Activated CD4-positive, alpha-beta memory T cell treated with anti-CD3 and anti-CD28 coated beads, Interleukin-2, amount 10 ng/mL, durations not matched to agents 7 days and 5 days (primary cell): ENCODE measurements around the gene PBX1. TPM values are rescaled to one million over a fixed set of nuclear protein-coding genes. Genes with fewer than 3 reads are reported as not detected.

Experiments used
- CTCF ChIA-PET: fragments of 350-600 bp; sonication (Branson Sonifier 250); formaldehyde crosslinking; loops from one replicate; lab custom pipeline; 2021; ENCODE audit warnings: antibody characterized with exemption, inconsistent platforms; lab: Charles Lee
- POLR2A ChIA-PET: fragments of 350-600 bp; sonication (Branson Sonifier 250); formaldehyde crosslinking; loops from one replicate; lab custom pipeline; 2021; ENCODE audit warnings: antibody characterized with exemption; lab: Charles Lee
- DNase-seq: peaks from one replicate; pipeline ENCODE4 v3.0.0-alpha.2; 2020
- H3K27ac Mint-ChIP-seq: one replicate; pipeline ENCODE4 v1.8.0; 2021; ENCODE audit warnings: mild to moderate bottlenecking, mixed read lengths
- H3K27me3 Mint-ChIP-seq: one replicate; pipeline ENCODE4 v1.8.0; 2021; ENCODE audit warnings: mixed read lengths
- H3K36me3 Mint-ChIP-seq: one replicate; pipeline ENCODE4 v1.8.0; 2021; ENCODE audit warnings: low read depth, mixed read lengths
- H3K4me1 Mint-ChIP-seq: one replicate; pipeline ENCODE4 v1.8.0; 2021; ENCODE audit warnings: mixed read lengths
- H3K4me3 Mint-ChIP-seq: one replicate; pipeline ENCODE4 v1.8.0; 2021; ENCODE audit warnings: mild to moderate bottlenecking, mixed read lengths
- H3K9me3 Mint-ChIP-seq: one replicate; pipeline ENCODE4 v1.8.0; 2021; ENCODE audit warnings: mixed read lengths
- total RNA-seq, 2 experiments: library from RNA; stranded (reverse); gene quantifications; one replicate each; pipeline ENCODE4 v1.2.3, GENCODE V29; 2021

The PBX1 gene
- total RNA-seq, 2 experiments from 2014 or later = 0.18 to 0.23 TPM

DNA sequence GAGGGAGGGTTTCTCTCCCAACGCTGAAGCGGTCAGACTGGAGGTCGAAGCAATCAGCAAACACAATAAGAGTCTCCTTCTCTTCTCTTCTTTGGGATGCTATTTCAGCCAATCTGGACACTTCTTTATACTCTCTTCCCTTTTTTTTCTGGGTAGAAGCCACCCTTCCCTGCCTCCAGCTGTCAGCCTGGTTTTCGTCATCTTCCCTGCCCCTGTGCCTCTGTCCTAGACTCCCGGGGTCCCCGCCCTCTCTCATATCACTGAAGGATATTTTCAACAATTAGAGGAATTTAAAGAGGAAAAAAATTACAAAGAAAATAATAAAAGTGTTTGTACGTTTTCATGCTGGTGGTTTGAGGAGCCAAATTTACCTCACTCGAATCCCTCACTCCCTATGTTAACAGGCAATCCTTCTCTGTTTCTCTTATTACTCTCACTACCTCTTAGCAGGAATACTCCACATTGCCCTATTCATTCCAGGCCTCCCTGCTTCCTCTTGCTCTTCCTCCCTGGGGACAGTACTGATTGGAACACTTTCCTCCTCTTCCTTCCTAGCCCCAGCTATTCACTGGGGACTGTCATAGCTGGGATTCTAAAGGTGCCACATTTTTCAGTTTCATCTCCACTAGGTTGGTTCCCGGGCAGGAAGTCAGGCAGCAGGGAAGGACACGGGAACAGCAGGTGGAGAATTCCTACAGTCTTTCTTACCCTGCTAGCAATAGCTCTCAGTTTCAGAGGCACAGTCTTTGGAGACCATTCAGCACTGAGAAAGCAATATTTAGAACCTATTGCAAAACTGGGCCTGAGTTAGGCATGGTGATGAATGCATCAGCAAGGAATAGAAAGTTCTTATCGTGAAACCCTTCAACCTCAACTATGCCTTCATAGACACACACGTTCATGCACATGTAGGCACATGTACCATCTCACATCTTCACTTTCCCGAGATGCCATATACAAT, 288.0 kb downstream of the PBX1 start:
- ChIA-PET POLR2A (no interaction called here), CTCF (no interaction called here)
- Mint-ChIP-seq H3K27ac (no peak overlapping the region), H3K27me3 (no peaks in the 10 kb centered on the region), H3K9me3 (no peaks in the 10 kb centered on the region), H3K36me3 (no peaks in the 10 kb centered on the region), H3K4me1 (no peaks in the 10 kb centered on the region), H3K4me3 (no peak overlapping the region)
- DNase-seq = no peak

DNA sequence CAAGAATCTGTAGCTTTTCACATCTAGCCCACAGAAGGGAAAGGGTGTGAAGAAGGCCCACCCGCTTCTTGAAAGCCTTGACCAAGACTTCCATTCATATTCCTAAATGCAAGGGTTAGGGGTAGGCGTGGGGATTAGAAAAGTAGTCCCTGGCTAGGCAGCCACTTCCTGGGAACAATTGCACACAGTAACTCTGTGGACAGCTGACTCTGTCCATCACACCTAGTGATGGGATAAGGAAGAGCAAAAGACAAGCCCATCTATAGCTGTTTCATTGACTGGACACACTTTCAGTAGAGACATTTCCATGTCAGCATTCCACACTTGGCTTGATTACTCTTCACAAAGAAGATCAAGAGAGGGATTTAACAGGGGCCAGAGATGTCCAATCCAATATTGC, 294.2 kb downstream of the PBX1 start:
- no peaks in the 10 kb centered on the region for H3K36me3 Mint-ChIP-seq
- POLR2A ChIA-PET = no interaction called here
- H3K27me3 Mint-ChIP-seq = no peaks in the 10 kb centered on the region
- no peak for DNase-seq
- no peaks in the 10 kb centered on the region for H3K9me3 Mint-ChIP-seq
- CTCF ChIA-PET = no interaction called here
- no peak overlapping the region for H3K27ac Mint-ChIP-seq
- no peaks in the 10 kb centered on the region for H3K4me1 Mint-ChIP-seq
- H3K4me3 Mint-ChIP-seq = no peak overlapping the region

DNA sequence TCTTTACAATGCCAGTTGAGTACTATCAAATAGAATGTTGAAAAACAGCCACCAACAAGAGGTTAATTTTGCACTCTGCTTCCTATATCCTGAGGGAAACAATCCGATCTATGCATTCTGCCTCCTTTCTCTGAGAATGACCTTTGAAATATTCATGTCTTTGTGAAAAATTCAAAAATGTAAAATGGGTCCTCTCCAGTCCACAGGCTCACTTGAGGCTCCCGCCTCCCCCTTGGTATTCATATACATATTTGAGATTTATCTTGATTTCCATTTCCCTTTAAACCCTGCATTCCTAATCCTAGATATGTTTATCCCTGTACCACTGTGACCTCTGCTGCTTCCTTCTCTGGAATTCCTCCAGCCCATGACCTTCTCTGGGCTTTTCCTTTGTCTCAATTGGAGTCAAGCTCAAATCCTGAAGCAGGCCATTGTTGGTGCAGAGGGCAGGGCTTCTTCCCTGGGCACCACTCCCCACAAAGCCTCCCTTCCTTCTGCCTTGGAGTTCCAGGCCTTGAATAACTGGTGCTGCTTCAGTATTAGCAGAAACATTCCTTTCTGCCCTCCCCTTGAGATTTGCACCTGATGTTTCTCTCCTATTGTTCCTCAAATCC, 296.8 kb downstream of the PBX1 start:
- H3K27ac Mint-ChIP-seq = no peak overlapping the region
- H3K4me3 Mint-ChIP-seq = no peak overlapping the region

DNA sequence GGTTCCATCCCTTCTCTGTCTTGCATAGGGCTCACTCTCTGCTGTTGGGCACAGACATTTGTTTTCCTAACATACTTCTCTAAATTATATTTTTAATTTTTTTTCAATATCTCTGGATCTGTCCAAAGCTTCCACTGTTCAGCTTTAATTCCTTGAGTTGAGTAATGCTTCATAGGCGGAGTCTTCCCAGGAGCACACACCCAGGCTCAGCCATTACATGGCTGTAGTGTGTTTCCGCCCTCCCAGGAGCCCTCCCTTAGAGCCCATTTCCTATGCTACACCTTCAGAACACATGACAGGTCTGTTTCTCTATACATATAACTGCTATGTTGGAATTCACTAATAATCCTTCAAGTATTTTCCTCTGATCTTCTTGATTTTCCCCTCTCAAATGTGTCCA, 297.4 kb downstream of the PBX1 start:
- CTCF ChIA-PET = no interaction called here
- no peaks in the 10 kb centered on the region for H3K9me3 Mint-ChIP-seq
- H3K36me3 Mint-ChIP-seq = no peaks in the 10 kb centered on the region
- no peaks in the 10 kb centered on the region for H3K27me3 Mint-ChIP-seq
- no peaks in the 10 kb centered on the region for H3K4me1 Mint-ChIP-seq
- POLR2A ChIA-PET = no interaction called here
- DNase-seq = no peak
- H3K27ac Mint-ChIP-seq = no peak overlapping the region
- H3K4me3 Mint-ChIP-seq = no peak overlapping the region

More for the DNA sequence above, 296.8 kb downstream of the PBX1 start:
- Mint-ChIP-seq H3K27me3 (no peaks in the 10 kb centered on the region), H3K9me3 (no peaks in the 10 kb centered on the region), H3K36me3 (no peaks in the 10 kb centered on the region), H3K4me1 (no peaks in the 10 kb centered on the region)
- CTCF ChIA-PET = no interaction called here
- POLR2A ChIA-PET = no interaction called here
- DNase-seq = no peak

DNA sequence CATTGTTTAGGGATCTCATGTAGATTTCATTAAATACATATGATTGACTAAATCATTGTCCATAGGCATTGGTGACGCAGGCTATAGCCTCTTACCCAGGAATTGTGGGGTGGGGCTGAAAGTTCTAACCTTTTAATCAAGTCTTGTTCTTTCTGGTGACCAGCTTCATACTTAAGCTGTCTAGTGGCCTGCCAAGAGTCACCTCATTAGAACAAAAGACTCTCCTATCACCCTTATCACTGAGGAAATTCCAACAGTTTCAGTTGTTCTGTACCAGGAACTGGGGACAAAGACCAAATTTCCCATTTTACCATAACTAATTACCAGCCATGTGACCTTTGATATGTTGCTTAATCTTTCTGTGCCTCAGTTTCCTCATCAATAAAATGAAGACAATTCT, 298.5 kb downstream of the PBX1 start:
- Mint-ChIP-seq H3K27me3 (no peaks in the 10 kb centered on the region), H3K9me3 (no peaks in the 10 kb centered on the region), H3K36me3 (no peaks in the 10 kb centered on the region), H3K4me3 (no peak overlapping the region), H3K27ac (no peak overlapping the region), H3K4me1 (no peaks in the 10 kb centered on the region)
- ChIA-PET POLR2A (no interaction called here), CTCF (no interaction called here)
- no peak for DNase-seq

DNA sequence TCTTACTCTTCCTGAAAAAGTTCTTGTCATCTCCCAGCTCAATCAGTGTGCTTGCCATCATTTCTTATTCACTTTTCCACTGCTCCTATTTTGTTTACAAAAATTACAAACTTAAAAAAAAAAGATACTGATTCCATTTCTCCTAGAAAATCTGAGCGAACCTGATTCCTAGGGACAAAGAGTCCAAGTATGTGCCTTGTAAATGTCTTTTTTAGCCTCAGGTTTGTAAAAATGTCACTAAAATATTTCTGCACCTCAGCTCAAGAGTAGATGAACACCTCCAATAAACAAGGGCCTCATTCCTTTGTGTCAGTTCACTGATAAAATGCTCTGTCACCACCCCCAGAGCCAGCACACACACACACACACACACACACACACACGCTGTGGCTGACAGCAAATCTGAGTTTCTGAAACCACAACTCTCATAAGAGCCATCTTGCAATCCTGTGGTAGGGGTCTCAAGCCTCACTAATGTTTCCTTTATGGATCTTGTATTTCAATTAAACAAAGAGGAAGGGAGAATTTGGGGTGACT, 299.2 kb downstream of the PBX1 start:
- ChIA-PET CTCF (no interaction called here), POLR2A (no interaction called here)

DNA sequence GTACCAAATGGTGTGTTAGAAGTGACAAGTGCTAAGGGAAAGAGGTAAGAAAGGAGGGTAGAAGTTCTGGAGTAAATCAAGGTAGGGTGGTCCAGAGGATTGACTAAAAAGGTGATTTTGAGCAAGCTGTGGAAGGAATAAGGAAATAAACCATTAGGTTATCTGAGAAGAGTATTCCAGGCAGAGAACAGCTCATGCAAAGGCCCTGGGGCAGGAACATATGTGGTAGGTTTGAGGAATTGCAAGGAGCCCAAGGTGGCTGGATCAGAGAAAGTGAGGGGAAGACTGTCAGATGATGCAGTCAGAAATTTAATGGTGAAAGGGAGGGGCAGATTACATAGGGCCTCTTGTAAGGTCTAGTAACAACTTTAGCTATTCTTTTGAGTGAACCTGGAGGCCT, 302.6 kb downstream of the PBX1 start:
- ChIA-PET POLR2A (no interaction called here), CTCF (no interaction called here)
- Mint-ChIP-seq H3K27ac (no peak overlapping the region), H3K4me3 (no peak overlapping the region), H3K9me3 (no peaks in the 10 kb centered on the region), H3K36me3 (no peaks in the 10 kb centered on the region), H3K27me3 (no peaks in the 10 kb centered on the region), H3K4me1 (no peaks in the 10 kb centered on the region)
- no peak for DNase-seq

More for the DNA sequence above, 299.2 kb downstream of the PBX1 start:
- H3K4me1 Mint-ChIP-seq = no peaks in the 10 kb centered on the region
- no peak overlapping the region for H3K27ac Mint-ChIP-seq
- no peak for DNase-seq
- H3K4me3 Mint-ChIP-seq = no peak overlapping the region
- no peaks in the 10 kb centered on the region for H3K27me3 Mint-ChIP-seq
- no peaks in the 10 kb centered on the region for H3K9me3 Mint-ChIP-seq
- no peaks in the 10 kb centered on the region for H3K36me3 Mint-ChIP-seq

DNA sequence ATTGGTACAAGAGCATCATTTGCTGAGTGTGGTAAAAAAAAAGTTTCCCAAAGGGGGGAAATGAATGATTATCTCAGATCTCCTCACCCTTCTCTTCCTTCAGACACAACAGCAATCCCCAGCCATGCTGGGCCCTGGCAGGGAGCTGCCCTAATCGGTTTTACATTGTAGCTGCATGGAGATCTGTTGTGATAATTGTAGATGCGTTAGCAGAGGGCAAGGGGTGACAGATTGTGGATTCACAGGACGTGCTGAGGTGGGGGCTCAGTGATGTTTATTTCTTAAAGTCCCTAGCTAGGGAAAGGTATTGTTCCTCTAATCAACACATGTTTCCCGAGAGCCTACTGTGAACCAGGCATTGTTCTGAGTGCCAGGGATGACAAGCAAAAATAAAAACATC, 304.1 kb downstream of the PBX1 start:
- Mint-ChIP-seq H3K36me3 (no peaks in the 10 kb centered on the region), H3K27ac (no peak overlapping the region), H3K27me3 (no peaks in the 10 kb centered on the region), H3K4me1 (no peaks in the 10 kb centered on the region), H3K9me3 (no peaks in the 10 kb centered on the region), H3K4me3 (no peak overlapping the region)
- ChIA-PET CTCF (no interaction called here), POLR2A (no interaction called here)
- DNase-seq = no peak

DNA sequence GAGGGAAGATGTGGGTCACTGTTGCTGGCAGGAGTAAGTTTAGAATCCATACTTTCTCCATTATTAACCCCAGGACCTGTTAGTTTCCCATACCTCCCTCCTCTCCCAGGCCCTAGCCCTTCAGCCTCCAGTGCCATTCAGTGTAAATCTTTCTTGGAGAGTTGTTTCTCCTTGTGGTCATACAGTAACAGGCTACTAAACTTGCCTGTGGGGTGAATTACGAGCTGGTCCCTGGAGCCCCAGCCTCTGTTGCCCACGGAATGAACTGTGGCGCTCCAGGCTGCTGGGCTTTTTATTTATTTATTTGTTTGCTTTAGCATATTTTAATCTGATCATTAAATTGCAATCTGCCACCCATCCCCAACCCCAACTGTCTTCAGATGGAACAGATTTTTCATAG, 305.2 kb downstream of the PBX1 start:
- CTCF ChIA-PET = no interaction called here
- POLR2A ChIA-PET = no interaction called here
- no peaks in the 10 kb centered on the region for H3K9me3 Mint-ChIP-seq
- no peaks in the 10 kb centered on the region for H3K4me1 Mint-ChIP-seq
- no peaks in the 10 kb centered on the region for H3K36me3 Mint-ChIP-seq
- H3K4me3 Mint-ChIP-seq = no peak overlapping the region
- no peak overlapping the region for H3K27ac Mint-ChIP-seq
- DNase-seq = no peak
- H3K27me3 Mint-ChIP-seq = no peaks in the 10 kb centered on the region

DNA sequence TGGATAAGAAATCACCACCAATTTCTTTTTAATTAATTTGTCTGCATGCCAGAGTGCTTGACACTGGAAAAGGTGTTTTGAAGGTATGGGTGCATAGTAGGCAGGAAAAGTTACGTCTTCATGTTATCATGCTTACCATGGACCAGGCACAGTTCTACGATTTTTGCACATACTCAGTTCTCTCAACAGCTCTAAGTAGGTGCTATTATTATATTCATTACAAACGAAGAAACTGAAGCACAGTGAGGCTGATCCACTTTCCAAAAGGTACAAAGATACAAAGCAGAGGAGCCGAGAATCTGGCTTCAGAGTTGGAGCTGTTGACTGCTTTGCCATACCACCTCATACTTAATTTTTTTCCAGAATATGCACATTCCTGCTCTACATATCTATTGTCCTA, 306.4 kb downstream of the PBX1 start:
- H3K9me3 Mint-ChIP-seq = no peaks in the 10 kb centered on the region
- no peak overlapping the region for H3K4me3 Mint-ChIP-seq
- no peaks in the 10 kb centered on the region for H3K27me3 Mint-ChIP-seq
- no peaks in the 10 kb centered on the region for H3K36me3 Mint-ChIP-seq
- H3K4me1 Mint-ChIP-seq = no peaks in the 10 kb centered on the region
- no peak for DNase-seq
- H3K27ac Mint-ChIP-seq = no peak overlapping the region
- ChIA-PET POLR2A (no interaction called here), CTCF (no interaction called here)

DNA sequence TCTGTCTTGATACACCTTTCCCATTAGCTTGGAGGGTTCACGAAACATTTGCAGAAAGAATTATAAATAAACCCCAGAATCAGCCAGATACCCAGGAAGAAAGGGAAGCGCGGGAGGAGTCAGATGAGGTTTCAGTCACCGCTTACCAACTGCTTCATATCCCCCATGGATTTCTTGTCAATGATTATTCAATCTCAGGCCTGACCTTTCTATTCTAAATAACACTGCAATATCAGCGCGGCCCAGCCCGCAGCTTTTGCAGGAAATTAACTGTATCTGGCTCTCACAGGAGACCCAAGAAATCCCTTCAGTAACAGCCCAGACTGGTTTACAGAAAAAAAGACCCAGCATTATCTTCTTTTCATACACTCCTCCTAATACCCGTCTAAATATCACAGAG, 308.6 kb downstream of the PBX1 start:
- CTCF ChIA-PET = no interaction called here
- Mint-ChIP-seq H3K27me3 (no peaks in the 10 kb centered on the region), H3K4me3 (no peak overlapping the region), H3K36me3 (no peaks in the 10 kb centered on the region), H3K9me3 (no peaks in the 10 kb centered on the region), H3K4me1 (no peaks in the 10 kb centered on the region), H3K27ac (no peak overlapping the region)
- no peak for DNase-seq
- POLR2A ChIA-PET = no interaction called here

DNA sequence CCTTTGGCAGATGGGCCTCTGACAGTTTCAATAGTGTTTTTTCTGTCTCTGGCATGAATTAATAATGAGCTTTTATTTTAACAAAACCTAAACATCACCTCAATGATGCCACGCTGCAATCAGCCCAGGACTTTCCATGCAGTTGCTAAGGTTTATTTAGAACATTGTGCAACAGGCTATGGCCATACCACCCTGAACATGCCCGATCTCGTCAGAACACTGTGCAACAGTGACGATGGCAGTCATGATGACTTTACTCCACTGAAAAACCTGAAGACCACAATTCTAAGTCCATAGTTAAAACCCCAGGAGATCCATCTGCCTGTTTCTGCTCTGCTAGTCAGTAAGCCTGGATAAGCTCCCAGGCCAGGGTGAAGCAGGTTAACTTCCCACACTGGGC, 310.0 kb downstream of the PBX1 start:
- Mint-ChIP-seq H3K9me3 (no peaks in the 10 kb centered on the region), H3K36me3 (no peaks in the 10 kb centered on the region), H3K27me3 (no peaks in the 10 kb centered on the region), H3K4me1 (no peaks in the 10 kb centered on the region), H3K4me3 (no peak overlapping the region), H3K27ac (no peak overlapping the region)
- no peak for DNase-seq
- CTCF ChIA-PET = no interaction called here
- POLR2A ChIA-PET = no interaction called here

DNA sequence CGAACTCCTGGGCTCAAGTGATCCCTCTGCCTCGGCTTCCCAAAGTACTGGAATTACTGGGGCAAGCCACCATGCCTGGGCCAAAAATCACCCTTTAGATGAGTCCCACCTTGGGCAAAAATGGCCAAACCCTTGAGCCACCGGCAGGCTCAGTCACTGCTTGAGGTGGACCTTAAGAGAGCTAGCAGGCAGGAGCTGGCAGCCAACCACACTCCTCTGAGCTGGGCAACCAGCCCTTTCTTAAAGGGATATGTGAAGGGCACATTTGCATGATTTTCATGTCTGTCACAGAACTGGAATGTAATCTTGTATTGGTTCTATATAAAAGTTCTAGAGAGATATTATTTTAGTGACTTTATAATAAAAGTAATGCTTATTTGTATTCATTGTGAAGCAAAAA, 316.5 kb downstream of the PBX1 start:
- ChIA-PET POLR2A (no interaction called here), CTCF (no interaction called here)
- H3K27me3 Mint-ChIP-seq = no peaks in the 10 kb centered on the region
- H3K36me3 Mint-ChIP-seq = no peaks in the 10 kb centered on the region
- no peaks in the 10 kb centered on the region for H3K9me3 Mint-ChIP-seq
- no peak overlapping the region for H3K4me3 Mint-ChIP-seq
- H3K4me1 Mint-ChIP-seq = no peaks in the 10 kb centered on the region
- no peak for DNase-seq
- no peak overlapping the region for H3K27ac Mint-ChIP-seq
